Hepatocyte (in vitro differentiated cells): ENCODE data around the gene CEP120. TPM values are rescaled to one million over a fixed set of nuclear protein-coding genes. Genes with fewer than 3 reads are reported as not detected.

Experiments used
- DNase-seq: peaks from one replicate; pipeline ENCODE4 v3.0.0-alpha.2; 2016; ENCODE audit warnings: low spot score
- H2AFZ ChIP-seq: fragments of 200-600 bp; sonication (generic); 2 replicates; pipeline ENCODE4 v1.6.0; 2016; ENCODE audit warnings: antibody characterized with exemption, mild to moderate bottlenecking
- H3K27ac ChIP-seq: fragments of 200-600 bp; sonication (generic); 2 replicates; pipeline ENCODE4 v1.5.1; 2016; ENCODE audit warnings: mild to moderate bottlenecking
- H3K27me3 ChIP-seq: fragments of 200-600 bp; sonication (generic); 2 replicates; pipeline ENCODE4 v1.6.1; 2016
- H3K36me3 ChIP-seq: fragments of 200-600 bp; sonication (generic); replicated peaks from 2 replicates; pipeline ENCODE4 v1.5.1; 2016; ENCODE audit warnings: low read depth; ENCODE audit not compliant: insufficient read depth
- H3K4me1 ChIP-seq: fragments of 200-600 bp; sonication (generic); 2 replicates; pipeline ENCODE4 v1.5.1; 2016; ENCODE audit warnings: mild to moderate bottlenecking, moderate library complexity; ENCODE audit not compliant: insufficient read depth
- H3K4me2 ChIP-seq: fragments of 200-600 bp; sonication (generic); 2 replicates; pipeline ENCODE4 v1.6.0; 2016
- H3K4me3 ChIP-seq: fragments of 200-600 bp; sonication (generic); 2 replicates; pipeline ENCODE4 v1.5.1; 2016; ENCODE audit warnings: mild to moderate bottlenecking
- H3K79me2 ChIP-seq: fragments of 200-600 bp; sonication (generic); 2 replicates; pipeline ENCODE4 v1.6.0; 2017; ENCODE audit warnings: mild to moderate bottlenecking
- H3K9me2 ChIP-seq: fragments of 200-600 bp; sonication (generic); replicated peaks from 2 replicates; pipeline ENCODE4 v1.6.0; 2017; ENCODE audit warnings: mild to moderate bottlenecking; ENCODE audit not compliant: insufficient read depth
- H3K9me3 ChIP-seq: fragments of 200-600 bp; sonication (generic); 2 replicates; pipeline ENCODE4 v1.5.1; 2016; ENCODE audit warnings: low read depth, mild to moderate bottlenecking
- H4K20me1 ChIP-seq: fragments of 200-600 bp; sonication (generic); 2 replicates; pipeline ENCODE4 v1.6.0; 2016; ENCODE audit warnings: mild to moderate bottlenecking; ENCODE audit not compliant: insufficient read depth, poor library complexity, severe bottlenecking
- CTCF ChIP-seq: fragments of 200-600 bp; sonication (generic); IDR thresholded peaks from 2 replicates; pipeline ENCODE4 v1.5.1; 2016; ENCODE audit warnings: antibody characterized with exemption, mild to moderate bottlenecking; ENCODE audit not compliant: poor library complexity
- EZH2 ChIP-seq: fragments of 200-600 bp; sonication (generic); IDR thresholded peaks from 2 replicates; pipeline ENCODE4 v1.6.1; 2016; ENCODE audit warnings: antibody characterized with exemption, mild to moderate bottlenecking, borderline replicate concordance
- EZH2phosphoT487 ChIP-seq: fragments of 200-600 bp; sonication (generic); IDR thresholded peaks from one replicate; pipeline ENCODE4 v1.6.1; 2018; ENCODE audit warnings: antibody characterized with exemption, mild to moderate bottlenecking, low read depth, moderate library complexity; ENCODE audit not compliant: unreplicated experiment, severe bottlenecking
- WGBS: methylation state at CpG from one replicate; pipeline ENCODE4 v1.1.6; 2016; ENCODE audit warnings: low lambda C conversion rate; ENCODE audit errors: missing lambda C conversion rate; 5-methylcytosine and 5-hydroxymethylcytosine counted together
- polyA plus RNA-seq: library from polyadenylated mRNA; unstranded; fragments of >200 nt; fragmentation: Nextera tagmentation; extraction: Ambion mirVana; gene quantifications from 2 replicates; pipeline ENCODE4 v1.2.1, GENCODE V29; 2016
- total RNA-seq: library from RNA; depleted of rRNA; stranded (reverse); fragments of >200 nt; gene quantifications from 2 replicates; pipeline ENCODE4 v1.2.3, GENCODE V29; 2014

CEP120 gene
- total and polyA plus RNA-seq, 2 experiments from 2014 or later = 5.7 to 17.5 TPM

GRCh38 chr5:123450114-123450513 is 26.9 kb upstream of the CEP120 start:
- H3K4me1 ChIP-seq = peaks cover 5% of the 10 kb centered on the region
- no peaks in the 10 kb centered on the region for H3K27me3 ChIP-seq
- H4K20me1 ChIP-seq = no peaks in the 10 kb centered on the region
- no peaks in the 10 kb centered on the region for H3K9me3 ChIP-seq
- no peaks in the 10 kb centered on the region for H3K36me3 ChIP-seq
- H3K4me3 ChIP-seq = no peak overlapping the region
- no peak overlapping the region for H3K4me2 ChIP-seq
- H3K79me2 ChIP-seq = no peaks in the 10 kb centered on the region
- TF ChIP-seq EZH2 (no peak), EZH2phosphoT487 (no peak), CTCF (no peak)
- H3K27ac ChIP-seq = no peak overlapping the region
- no peak overlapping the region for H2AFZ ChIP-seq
- 48% methylated on average over 1 of the region's 1 CpG for WGBS
- no peak for DNase-seq
- no peaks in the 10 kb centered on the region for H3K9me2 ChIP-seq

- 80% methylated on average over 2 of the region's 2 CpGs for WGBS
- Histone ChIP-seq H3K9me2 (no peaks in the 10 kb centered on the region), H2AFZ (no peak overlapping the region), H3K9me3 (no peaks in the 10 kb centered on the region), H3K4me1 (no peaks in the 10 kb centered on the region), H4K20me1 (no peaks in the 10 kb centered on the region), H3K36me3 (no peaks in the 10 kb centered on the region), H3K79me2 (no peaks in the 10 kb centered on the region), H3K27ac (no peak overlapping the region), H3K4me3 (no peak overlapping the region), H3K4me2 (no peak overlapping the region), H3K27me3 (no peaks in the 10 kb centered on the region)
- DNase-seq = no peak
- TF ChIP-seq EZH2phosphoT487 (no peak), CTCF (no peak), EZH2 (no peak)
These were observed 26.3 kb upstream of the CEP120 start for GRCh38 chr5:123449424-123449974.

GRCh38 chr5:123448743-123449142 is 25.5 kb upstream of the CEP120 start:
- no peak overlapping the region for H2AFZ ChIP-seq
- no peak for DNase-seq
- no peaks in the 10 kb centered on the region for H3K9me2 ChIP-seq
- H3K36me3 ChIP-seq = no peaks in the 10 kb centered on the region
- H3K4me3 ChIP-seq = no peak overlapping the region
- no peaks in the 10 kb centered on the region for H3K9me3 ChIP-seq
- no peak overlapping the region for H3K4me2 ChIP-seq
- H3K79me2 ChIP-seq = no peaks in the 10 kb centered on the region
- no peak overlapping the region for H3K27ac ChIP-seq
- TF ChIP-seq EZH2phosphoT487 = no peak
- no peak for TF ChIP-seq CTCF
- TF ChIP-seq EZH2 = no peak
- H3K4me1 ChIP-seq = no peaks in the 10 kb centered on the region
- no peaks in the 10 kb centered on the region for H3K27me3 ChIP-seq
- 83% methylated on average over 6 of the region's 6 CpGs for WGBS
- H4K20me1 ChIP-seq = no peaks in the 10 kb centered on the region
